GM19025 (cell line): ENCODE measurements around the gene LCN2.
"Not testable (repeated sequence)": the region's sequence is repeated elsewhere in the genome, so short reads cannot be mapped to it uniquely, and the experiment has no call there.

Source experiments
- ATAC-seq: cut with Tn5 transposase; IDR thresholded peaks from one replicate; pipeline ENCODE4 v1.9.1; 2021; ENCODE audit warnings: mild to moderate bottlenecking, low read depth, moderate library complexity; ENCODE audit not compliant: unreplicated experiment

The LCN2 gene

DNA sequence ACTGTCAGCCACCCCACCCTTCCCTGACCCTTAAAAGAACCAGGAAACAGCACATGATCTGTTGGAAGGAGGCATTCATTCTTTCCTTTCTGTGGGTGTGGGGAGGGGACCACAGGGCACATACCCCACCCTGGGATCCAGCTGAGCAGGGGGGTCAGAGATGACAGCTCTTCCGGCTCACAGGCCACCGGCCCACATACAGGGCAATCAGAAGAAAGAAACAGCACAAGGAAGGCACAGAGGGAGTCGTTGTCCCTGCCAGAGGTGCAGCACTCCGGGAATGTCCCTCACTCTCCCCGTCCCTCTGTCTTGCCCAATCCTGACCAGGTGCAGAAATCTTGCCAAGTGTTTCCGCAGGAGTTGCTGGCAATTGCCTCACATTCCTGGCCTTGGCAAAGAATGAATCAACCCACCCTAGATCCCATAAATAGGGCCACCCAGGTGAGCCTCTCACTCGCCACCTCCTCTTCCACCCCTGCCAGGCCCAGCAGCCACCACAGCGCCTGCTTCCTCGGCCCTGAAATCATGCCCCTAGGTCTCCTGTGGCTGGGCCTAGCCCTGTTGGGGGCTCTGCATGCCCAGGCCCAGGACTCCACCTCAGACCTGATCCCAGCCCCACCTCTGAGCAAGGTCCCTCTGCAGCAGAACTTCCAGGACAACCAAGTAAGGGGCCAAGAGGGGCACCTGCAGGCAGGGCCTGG lies at the start of gene LCN2:
TSS of gene LCN2 (plus strand) at position 453 of the 701 bp plus-strand sequence. CDS start at position 526, 73 bp downstream.
- ATAC-seq = no peak

DNA sequence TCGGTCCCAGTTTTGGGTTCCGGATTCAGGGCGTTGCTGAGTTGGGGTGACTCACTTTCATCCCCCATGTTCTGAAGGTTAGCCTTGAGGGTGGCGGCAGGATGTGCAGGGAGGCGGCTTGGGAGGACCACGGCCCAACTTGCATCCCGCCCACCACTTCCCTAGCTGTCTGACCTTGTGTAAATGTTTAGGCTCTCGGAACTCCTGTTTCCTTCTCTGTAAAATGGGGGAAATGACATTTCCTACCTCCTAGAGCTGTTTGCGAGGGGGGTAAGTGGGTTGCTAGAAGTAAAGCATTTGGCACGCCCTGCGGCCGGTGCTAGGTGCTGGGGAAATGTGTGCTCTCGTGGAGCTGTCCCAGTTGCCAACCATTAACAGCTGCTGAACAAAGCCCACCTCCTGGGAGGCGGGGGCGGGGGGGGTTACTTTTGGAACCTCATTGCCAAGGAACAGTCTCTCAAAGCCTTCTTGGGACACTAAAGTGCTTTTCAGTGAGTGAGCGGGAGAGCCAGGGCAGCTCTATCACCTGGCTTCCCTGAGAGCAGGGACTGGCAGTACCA lies 49.2 kb upstream of the LCN2 start:
- no peak for ATAC-seq

DNA sequence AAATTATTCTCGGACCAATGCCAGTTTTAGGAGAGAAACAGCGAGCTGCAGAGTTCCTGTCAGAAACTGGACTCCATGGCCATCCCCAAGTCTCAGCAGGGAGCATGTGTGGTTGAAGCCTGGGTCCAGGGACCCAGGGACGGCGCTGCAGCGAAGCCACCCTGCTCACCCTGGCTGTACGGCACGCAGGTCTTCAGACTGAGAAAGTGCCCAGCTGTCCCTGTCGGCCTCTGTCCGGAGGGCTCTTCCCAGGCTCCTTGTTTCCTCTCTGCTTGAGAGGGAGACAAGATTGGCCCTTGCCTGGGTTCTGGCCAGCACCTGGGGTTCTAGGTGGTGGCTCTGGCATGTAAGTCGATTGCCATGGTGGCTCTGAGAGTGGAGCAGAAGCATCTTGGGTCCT lies 48.7 kb upstream of the LCN2 start:
- ATAC-seq = no peak

DNA sequence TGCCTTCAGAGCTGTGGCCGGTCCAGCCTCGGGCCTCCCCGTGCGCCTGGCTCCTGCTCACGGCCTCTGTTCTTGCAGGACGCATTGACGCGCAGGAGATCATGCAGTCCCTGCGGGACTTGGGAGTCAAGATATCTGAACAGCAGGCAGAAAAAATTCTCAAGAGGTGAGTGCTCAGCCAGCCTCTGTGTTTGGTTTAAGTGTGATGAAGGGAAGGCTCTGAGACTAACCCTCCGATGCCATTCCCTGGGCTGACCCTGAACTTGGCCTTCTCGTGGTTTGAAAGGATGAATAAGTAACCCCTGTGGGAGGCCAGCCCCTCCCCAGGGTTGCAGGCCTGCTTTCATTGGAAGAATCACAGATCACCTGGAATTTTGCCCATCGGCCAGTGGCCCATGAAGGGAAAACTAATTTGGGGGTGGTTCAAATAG lies 48.0 kb upstream of the LCN2 start:
- ATAC-seq = no peak

DNA sequence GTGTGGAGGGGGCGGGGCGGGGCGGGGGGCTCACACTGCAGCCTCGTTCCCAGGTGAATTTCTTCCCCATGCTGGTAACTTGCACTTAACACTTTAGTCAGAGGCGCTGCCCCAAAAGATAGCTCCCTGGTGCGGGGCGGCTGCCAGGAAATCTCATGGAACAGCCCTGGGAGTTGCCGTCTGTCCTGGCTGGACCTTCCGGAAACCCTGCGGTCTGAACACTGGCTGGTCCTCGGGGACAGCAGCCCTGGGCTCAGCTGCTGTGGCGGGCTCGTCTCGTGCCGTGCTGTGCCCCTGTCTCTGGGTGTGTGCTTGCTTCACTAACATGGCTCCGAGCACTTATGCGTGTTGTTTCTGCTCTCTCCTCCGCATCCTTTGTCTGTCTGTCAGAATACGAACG lies 47.6 kb upstream of the LCN2 start:
- ATAC-seq = no peak

DNA sequence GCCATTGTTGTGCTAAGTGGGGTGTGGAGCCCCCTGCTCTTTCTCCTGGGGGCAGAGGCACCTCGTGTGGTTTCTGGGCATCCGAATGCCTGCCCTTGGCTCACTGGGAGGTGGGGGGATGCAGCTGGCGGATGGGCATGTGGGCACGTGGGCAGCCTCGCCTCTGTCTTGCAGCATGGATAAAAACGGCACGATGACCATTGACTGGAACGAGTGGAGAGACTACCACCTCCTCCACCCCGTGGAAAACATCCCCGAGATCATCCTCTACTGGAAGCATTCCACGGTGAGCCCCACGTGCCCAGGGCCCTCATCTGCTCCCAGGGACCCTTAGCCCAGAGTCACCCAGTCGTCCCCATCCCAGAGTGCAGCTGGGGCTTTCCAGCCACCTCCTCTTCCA lies 47.1 kb upstream of the LCN2 start:
- no peak for ATAC-seq

DNA sequence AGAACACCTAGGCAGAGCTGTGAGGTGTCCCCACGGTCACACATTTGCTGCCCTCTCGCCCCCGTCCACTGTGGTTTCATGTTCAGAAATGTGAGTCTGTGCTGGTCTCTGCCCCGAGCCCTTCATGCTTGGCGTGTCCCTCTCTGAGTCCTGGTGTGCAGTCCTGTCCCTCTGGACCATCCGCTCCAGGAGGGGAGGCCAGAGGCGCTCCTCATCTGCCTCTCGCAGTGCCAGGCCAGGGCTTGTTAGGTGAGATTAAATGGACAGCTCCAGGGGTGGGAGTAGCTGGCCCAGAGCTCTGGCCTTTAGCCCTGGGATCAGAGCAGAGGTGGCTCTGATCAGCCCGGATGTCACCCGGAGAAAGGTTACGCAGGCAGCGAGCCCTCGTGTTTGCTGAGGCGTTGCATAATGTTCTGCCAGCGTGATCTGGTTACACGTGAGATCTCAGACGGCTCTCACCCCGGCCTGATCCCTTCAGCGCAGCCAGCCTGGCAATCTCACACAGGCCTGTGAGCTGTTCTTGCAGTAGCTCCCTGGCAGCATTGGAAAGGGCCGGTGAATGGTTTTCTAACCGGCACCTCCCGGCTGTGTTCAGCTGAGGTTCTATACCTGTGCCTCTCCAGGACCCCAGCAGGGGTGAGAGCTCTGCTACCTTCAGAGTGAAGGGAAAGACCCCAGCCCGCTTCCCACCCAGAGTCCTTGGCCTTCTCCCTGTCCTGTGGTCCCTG lies 46.2 kb upstream of the LCN2 start:
- ATAC-seq = no peak

DNA sequence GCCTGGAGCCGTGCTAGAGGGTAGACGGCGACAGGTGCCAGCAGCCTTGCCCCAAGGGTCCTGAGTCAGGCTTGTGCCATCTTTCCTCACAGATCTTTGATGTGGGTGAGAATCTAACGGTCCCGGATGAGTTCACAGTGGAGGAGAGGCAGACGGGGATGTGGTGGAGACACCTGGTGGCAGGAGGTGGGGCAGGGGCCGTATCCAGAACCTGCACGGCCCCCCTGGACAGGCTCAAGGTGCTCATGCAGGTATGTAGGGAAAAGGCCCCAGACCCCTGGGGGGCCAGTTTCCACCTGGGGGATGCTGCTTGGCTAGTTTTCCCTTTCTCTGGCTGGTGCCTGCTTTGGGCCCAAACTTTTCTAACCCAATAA lies 45.7 kb upstream of the LCN2 start:
- no peak for ATAC-seq

DNA sequence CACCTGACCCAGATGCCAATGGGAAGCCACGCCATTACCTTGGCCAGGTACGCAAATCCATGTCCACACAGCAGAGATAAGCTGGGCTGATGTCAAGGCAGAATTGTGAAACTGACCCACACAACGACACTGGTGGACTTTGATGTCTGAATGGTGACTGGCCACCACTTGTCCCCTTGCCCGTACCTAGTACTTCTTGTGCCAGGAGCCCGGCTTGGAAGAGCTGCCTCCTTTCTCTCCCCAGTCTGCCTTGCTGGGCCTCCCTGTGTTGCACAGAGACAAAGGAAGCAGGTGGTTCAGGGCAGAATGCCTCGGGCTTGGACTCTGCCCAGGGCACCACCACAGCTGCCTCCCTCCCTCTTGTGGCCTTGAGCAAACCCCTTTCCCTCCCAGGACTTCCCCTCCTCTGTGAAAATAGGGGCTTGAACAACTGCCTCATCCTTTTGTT lies 45.1 kb upstream of the LCN2 start:
- no peak for ATAC-seq

DNA sequence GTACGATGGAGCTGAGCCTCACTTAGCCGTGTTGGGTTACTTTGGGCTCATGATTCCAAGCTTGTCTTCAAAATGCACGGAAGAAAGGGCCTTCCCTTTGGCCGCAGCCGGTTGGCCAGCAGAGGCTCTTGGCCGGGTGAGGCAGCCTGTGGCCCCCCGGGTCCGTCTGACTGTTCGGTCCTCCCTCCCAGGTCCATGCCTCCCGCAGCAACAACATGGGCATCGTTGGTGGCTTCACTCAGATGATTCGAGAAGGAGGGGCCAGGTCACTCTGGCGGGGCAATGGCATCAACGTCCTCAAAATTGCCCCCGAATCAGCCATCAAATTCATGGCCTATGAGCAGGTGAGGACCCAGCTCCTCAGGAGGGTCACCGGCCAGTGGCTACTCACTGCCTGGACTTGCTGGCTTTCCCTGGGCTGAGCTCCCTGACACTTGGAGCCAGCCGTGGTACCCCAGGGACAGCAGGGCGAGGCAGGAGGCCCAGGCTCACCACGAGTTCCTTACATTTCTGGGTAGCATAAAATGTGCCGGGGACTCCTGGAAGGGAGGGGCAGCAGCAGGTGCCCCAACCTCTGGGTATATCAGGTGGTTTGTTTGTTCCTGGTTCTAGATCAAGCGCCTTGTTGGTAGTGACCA lies 43.6 kb upstream of the LCN2 start:
- ATAC-seq = no peak

DNA sequence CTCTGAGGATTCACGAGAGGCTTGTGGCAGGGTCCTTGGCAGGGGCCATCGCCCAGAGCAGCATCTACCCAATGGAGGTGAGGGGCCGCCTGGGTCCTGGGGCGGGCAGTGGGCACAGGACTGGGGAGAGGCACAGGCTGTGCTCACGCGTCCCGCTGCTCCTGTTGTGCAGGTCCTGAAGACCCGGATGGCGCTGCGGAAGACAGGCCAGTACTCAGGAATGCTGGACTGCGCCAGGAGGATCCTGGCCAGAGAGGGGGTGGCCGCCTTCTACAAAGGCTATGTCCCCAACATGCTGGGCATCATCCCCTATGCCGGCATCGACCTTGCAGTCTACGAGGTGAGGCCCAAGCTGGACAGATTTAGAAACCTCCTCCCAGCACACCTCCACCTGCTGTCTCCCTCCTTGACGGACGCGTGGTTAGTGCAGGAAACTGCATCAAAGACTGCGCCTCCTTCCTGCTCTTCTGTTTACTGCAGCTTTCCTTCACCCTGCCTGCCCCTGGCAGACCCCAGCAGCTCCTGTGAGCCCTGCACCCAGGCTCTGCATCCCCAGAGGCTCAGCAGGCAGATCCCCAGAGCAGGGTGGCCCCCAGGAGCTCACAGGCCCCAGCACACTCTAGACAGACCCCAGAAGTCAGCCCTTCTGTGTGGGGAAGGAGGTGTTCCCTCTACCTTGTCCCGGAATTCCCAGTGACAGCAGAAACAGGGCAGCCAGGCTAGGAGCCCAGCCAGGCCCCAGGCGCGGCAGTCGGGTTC lies 42.9 kb upstream of the LCN2 start:
- no peak for ATAC-seq

DNA sequence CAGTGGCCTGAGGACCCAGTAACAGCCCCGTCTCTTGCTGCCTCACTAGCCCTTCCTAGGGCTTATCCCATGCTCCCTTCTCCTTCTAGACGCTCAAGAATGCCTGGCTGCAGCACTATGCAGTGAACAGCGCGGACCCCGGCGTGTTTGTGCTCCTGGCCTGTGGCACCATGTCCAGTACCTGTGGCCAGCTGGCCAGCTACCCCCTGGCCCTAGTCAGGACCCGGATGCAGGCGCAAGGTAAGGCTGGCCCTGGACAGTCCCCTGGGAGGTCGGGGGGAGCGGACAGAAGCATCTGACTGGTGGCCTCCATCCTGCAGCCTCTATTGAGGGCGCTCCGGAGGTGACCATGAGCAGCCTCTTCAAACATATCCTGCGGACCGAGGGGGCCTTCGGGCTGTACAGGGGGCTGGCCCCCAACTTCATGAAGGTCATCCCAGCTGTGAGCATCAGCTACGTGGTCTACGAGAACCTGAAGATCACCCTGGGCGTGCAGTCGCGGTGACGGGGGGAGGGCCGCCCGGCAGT lies 42.2 kb upstream of the LCN2 start:
- ATAC-seq = no peak

DNA sequence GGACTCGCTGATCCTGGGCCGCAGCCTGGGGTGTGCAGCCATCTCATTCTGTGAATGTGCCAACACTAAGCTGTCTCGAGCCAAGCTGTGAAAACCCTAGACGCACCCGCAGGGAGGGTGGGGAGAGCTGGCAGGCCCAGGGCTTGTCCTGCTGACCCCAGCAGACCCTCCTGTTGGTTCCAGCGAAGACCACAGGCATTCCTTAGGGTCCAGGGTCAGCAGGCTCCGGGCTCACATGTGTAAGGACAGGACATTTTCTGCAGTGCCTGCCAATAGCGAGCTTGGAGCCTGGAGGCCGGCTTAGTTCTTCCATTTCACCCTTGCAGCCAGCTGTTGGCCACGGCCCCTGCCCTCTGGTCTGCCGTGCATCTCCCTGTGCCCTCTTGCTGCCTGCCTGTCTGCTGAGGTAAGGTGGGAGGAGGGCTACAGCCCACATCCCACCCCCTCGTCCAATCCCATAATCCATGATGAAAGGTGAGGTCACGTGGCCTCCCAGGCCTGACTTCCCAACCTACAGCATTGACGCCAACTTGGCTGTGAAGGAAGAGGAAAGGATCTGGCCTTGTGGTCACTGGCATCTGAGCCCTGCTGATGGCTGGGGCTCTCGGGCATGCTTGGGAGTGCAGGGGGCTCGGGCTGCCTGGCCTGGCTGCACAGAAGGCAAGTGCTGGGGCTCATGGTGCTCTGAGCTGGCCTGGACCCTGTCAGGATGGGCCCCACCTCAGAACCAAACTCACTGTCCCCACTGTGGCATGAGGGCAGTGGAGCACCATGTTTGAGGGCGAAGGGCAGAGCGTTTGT lies 41.6 kb upstream of the LCN2 start:
- no peak for ATAC-seq

DNA sequence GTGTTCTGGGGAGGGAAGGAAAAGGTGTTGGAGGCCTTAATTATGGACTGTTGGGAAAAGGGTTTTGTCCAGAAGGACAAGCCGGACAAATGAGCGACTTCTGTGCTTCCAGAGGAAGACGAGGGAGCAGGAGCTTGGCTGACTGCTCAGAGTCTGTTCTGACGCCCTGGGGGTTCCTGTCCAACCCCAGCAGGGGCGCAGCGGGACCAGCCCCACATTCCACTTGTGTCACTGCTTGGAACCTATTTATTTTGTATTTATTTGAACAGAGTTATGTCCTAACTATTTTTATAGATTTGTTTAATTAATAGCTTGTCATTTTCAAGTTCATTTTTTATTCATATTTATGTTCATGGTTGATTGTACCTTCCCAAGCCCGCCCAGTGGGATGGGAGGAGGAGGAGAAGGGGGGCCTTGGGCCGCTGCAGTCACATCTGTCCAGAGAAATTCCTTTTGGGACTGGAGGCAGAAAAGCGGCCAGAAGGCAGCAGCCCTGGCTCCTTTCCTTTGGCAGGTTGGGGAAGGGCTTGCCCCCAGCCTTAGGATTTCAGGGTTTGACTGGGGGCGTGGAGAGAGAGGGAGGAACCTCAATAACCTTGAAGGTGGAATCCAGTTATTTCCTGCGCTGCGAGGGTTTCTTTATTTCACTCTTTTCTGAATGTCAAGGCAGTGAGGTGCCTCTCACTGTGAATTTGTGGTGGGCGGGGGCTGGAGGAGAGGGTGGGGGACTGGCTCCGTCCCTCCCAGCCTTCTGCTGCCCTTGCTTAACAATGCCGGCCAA lies 40.8 kb upstream of the LCN2 start:
- no peak for ATAC-seq

DNA sequence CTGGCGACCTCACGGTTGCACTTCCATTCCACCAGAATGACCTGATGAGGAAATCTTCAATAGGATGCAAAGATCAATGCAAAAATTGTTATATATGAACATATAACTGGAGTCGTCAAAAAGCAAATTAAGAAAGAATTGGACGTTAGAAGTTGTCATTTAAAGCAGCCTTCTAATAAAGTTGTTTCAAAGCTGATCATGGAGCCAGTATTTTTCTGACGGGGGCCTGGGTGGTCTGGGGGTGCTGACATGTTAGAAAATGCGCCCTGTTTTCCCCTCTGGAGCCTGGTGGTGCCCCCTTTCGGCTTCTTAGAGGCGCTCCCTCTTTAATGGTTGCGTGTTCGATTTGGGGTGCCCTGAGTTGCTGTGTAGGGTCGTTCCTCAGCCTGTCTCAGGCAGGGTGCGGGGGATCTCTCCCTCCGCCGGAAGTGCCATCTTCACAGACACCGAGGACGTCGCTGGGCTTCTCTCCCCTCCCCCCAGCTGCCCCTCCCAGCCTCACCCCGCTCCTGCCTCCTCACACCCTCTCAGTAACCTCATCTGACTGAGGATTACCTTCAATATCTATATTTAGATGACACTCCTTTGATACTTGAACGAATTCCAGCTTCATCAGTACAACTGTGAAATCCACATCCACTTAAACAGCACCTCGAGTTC lies 40.1 kb upstream of the LCN2 start:
- no peak for ATAC-seq

DNA sequence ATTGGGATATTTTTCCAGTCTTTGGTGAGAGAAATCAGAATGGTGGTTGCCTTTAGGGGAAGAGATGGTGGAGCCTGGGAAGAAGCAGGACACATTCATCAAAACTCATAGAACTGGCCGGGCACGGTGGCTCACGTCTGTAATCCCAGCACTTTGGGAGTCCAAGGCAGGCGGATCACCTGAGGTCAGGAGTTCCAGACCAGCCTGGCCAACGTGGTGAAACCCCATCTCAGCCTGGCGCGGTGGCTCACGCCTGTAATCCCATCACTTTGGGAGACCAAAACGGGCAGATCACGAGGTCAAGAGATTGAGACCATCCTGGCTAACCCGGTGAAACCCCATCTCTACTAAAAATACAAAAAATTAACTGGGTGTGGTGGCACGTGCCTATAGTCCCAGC lies 37.5 kb upstream of the LCN2 start:
- not testable (repeated sequence) for ATAC-seq

DNA sequence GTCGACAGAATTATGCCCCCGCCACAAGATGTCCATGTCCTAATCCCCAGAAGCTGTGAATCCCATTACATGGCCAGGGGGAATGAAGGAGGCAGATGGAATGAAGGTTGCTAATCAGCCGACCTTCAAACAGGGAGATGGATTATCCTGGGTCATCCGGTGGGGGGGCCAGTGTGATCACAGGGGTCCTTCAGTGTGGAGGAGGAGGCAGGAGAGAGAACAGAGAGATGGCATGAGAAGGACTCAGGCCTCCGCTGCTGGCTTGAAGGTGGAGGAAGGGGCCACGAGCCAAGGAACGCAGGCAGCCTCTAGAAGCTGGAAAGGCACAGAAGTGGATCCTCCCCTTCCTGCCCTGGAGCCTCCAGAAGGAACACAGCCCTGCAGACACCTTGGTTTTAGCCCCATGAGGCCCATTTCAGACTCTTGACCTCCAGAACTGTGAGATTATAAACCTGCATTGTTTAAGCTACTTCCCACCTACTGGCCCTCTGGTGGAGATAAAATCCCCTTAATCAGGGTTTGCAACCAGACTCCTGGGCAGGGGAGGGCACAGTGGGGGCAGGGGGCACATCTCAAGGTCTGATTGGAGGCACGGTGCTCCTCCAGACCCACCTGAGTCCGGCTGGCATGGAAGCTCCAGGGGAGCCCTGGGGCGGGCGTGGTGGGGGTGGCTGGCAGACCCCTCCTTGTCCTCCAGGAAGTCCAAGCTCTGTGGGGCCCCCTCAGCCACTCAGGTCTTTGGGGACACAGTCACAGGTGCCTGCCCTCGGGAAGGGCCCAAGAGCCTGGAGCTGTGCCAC lies 35.5 kb upstream of the LCN2 start:
- ATAC-seq = no peak
